Epithelial cell of proximal tubule (primary cell): ENCODE data around the gene AURKA. TPM values are rescaled to one million over a fixed set of nuclear protein-coding genes. Genes with fewer than 3 reads are reported as not detected.

ENCODE experiments used
- DNase-seq: peaks from one replicate; pipeline ENCODE4 v3.0.0-alpha.2; 2011; ENCODE audit warnings: low read depth
- H3K4me3 ChIP-seq: 2 replicates; pipeline ENCODE4 v1.5.1; 2011; ENCODE audit warnings: low read depth, mild to moderate bottlenecking, low read length
- CTCF ChIP-seq: conservative IDR thresholded peaks from 2 replicates; pipeline ENCODE4 v1.5.1; 2012; ENCODE audit warnings: low read depth, mild to moderate bottlenecking, low read length
- total RNA-seq: library from RNA; depleted of rRNA; stranded (reverse); fragments of >200 nt; gene quantifications from 2 replicates; pipeline ENCODE4 v1.2.3, GENCODE V29; 2015

The AURKA gene
- total RNA-seq, 1 donor from 2014 or later: 83.9 TPM

DNA sequence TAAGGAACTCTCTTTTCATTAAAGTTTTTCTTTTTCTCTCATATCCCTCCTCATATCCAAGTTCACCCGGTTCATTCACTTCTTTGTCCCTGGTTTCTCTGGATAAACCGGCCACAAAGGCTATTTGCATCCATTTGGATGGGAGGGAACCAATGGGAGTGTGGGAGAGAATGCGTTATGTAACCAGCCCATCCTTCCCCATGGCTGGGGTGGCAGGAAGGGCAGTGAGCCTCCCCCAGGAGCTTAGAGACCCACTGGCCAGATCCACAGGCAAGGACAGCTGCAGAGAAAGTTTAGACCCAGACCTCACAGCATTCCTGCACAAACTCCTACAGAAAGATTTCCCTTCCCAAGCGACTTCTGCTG lies 30.8 kb upstream of the AURKA start:
- H3K4me3 ChIP-seq: no peak overlapping the region
- TF ChIP-seq CTCF: no peak

DNA sequence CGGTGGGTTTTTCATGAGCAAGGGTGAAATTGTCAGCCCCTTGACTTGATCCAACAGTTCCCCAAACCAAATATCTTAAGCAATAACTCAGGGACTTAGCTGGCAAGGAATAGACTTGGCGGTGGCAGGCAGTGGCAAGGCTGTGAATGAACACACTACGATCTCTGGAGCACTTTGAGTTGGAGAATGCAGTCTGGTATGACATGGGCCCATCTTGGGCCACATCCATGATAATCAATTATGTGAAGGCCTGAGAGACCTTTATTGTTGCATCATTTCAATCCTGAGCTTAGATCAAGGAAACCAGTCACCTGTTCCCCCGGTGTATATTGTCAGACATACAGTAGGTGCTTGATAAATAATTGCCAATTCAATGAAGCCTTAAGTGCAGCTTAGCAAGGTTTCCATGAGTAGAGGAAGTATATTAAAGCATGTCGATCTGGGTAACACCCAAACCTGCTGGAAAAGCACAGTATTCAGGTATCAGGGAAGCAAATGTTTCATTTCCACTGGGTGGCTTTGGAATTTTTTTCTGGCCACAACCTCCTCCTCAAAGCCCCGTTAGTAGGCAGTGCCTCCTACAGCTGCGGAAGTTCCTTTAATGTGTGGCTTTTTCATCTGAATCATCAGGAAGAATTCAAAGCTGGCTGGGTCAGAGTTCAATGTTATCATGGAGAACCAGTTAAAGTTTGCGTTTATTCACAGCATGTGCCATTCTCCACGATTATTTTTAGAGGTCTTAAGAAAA lies 30.2 kb upstream of the AURKA start:
- peak; percentile 24 for TF ChIP-seq CTCF
- H3K4me3 ChIP-seq: no peak overlapping the region
- DNase-seq: peak; percentile 62

More for the DNA sequence above, 30.8 kb upstream of the AURKA start:
- no peak for DNase-seq

- TF ChIP-seq CTCF: no peak
- no peak overlapping the region for H3K4me3 ChIP-seq
- no peak for DNase-seq
These were observed 29.1 kb upstream of the AURKA start for GRCh38 chr20:56420940-56421688.

DNA sequence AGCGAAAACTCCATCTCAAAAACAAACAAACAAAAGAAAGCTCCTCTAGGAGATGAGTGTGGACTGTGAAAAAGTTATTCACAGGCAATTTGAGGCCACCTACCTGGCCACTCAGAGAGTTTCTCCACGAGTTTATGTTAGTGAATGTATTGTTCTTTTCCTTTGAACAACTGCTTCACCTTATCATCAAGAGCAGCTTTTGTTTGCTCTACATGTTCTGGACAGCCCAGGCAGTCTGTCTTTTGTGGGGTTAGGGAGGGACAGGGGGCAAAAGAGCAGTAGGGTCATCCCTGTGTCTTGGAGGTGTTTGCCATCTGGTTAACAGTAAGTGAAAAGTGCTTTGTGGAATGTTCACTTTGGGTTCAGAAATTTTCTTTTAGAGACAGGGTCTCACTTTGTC lies 28.0 kb upstream of the AURKA start:
- TF ChIP-seq CTCF: no peak
- DNase-seq: no peak
- H3K4me3 ChIP-seq: no peak overlapping the region

DNA sequence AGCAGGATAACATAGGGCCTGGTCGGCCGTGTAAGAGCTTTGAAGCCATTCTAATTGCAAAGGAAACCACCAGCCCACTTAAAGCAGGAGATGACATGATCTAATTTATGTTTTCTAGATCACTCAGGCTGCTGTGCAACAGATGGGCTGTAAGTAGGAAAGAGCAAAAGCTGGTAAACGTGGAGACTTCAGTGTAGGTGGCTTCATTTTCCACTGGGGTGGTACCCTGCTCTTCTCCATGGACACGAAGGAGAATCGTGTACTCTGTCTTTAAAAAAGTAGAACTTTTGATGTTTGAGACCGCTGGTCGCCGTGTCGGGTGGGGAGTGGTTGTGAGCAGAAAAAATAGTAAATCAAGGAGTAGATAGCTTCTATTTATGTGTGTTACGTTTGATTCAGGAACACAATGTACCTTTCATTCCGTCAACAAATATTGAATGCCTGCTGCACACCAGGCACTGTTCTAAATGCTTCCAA lies 26.4 kb upstream of the AURKA start:
- H3K4me3 ChIP-seq: no peak overlapping the region
- DNase-seq: no peak
- TF ChIP-seq CTCF: no peak

- H3K4me3 ChIP-seq: no peak overlapping the region
- no peak for TF ChIP-seq CTCF
- DNase-seq: no peak
These were observed 25.9 kb upstream of the AURKA start for GRCh38 chr20:56417911-56418310.

GRCh38 chr20:56417402-56417801 lies 25.4 kb upstream of the AURKA start:
- H3K4me3 ChIP-seq: no peak overlapping the region
- TF ChIP-seq CTCF: no peak
- no peak for DNase-seq
